Right kidney (tissue), 1 donor: ENCODE measurements around the gene DIP2B.

Experiments used
- DNase-seq: peaks from one replicate; pipeline ENCODE4 v3.0.0-alpha.2; 2016

DIP2B gene

GRCh38 chr12:50772877-50773276 is 268.1 kb downstream of the DIP2B start:
- no peak for DNase-seq

- no peak for DNase-seq
Measured at GRCh38 chr12:50775251-50775650, 270.5 kb downstream of the DIP2B start.

GRCh38 chr12:50776749-50777728 is 272.3 kb downstream of the DIP2B start:
- no peak for DNase-seq

GRCh38 chr12:50778663-50779590 is 274.1 kb downstream of the DIP2B start:
- DNase-seq, result no peak

GRCh38 chr12:50780013-50780412 is 275.2 kb downstream of the DIP2B start:
- DNase-seq, result no peak

GRCh38 chr12:50784501-50784900 is 279.7 kb downstream of the DIP2B start:
- DNase-seq, result no peak

- no peak for DNase-seq
Measured at GRCh38 chr12:50785406-50786001, 280.7 kb downstream of the DIP2B start.

GRCh38 chr12:50786498-50787231 is 281.9 kb downstream of the DIP2B start:
- DNase-seq, result no peak

GRCh38 chr12:50787618-50788017 is 282.8 kb downstream of the DIP2B start:
- no peak for DNase-seq

GRCh38 chr12:50788561-50788960 is 283.8 kb downstream of the DIP2B start:
- no peak for DNase-seq

GRCh38 chr12:50790081-50790480 is 285.3 kb downstream of the DIP2B start:
- no peak for DNase-seq
